GM06990 (cell line): Measurements from ENCODE around the gene PCCA.

Experiments
- DNase-seq: peaks from one replicate; pipeline ENCODE4 v3.0.0-alpha.2; 2011; ENCODE audit not compliant: insufficient read length; ENCODE audit errors: extremely low read depth
- H3K27me3 ChIP-seq: replicated peaks from 2 replicates; pipeline ENCODE4 v1.6.0; 2011; ENCODE audit warnings: low read length; ENCODE audit not compliant: control insufficient read depth, insufficient read depth
- H3K36me3 ChIP-seq: 2 replicates; pipeline ENCODE4 v1.5.1; 2011; ENCODE audit warnings: low read length; ENCODE audit not compliant: control insufficient read depth, insufficient read depth
- H3K4me3 ChIP-seq: replicated peaks from 2 replicates; pipeline ENCODE4 v1.5.1; 2011; ENCODE audit warnings: low read depth, mild to moderate bottlenecking, control low read depth, low read length
- CTCF ChIP-seq: IDR thresholded peaks from 2 replicates; pipeline ENCODE4 v1.5.1; 2011; ENCODE audit warnings: low read length, control low read depth, mild to moderate bottlenecking, inconsistent platforms; ENCODE audit not compliant: insufficient read depth, poor library complexity, severe bottlenecking

PCCA gene

GRCh38 chr13:100519626-100520025 lies 430.7 kb downstream of the PCCA start:
- Histone ChIP-seq H3K27me3 (no peaks in the 10 kb centered on the region), H3K4me3 (no peak overlapping the region), H3K36me3 (no peaks in the 10 kb centered on the region)
- no peak for DNase-seq
- no peak for TF ChIP-seq CTCF

GRCh38 chr13:100520936-100521850 lies 432.3 kb downstream of the PCCA start:
- no peak for TF ChIP-seq CTCF
- no peaks in the 10 kb centered on the region for H3K27me3 ChIP-seq

GRCh38 chr13:100521851-100522617 lies 433.1 kb downstream of the PCCA start:
- H3K4me3 ChIP-seq, result no peak overlapping the region
- DNase-seq, result no peak
- no peaks in the 10 kb centered on the region for H3K36me3 ChIP-seq
- TF ChIP-seq CTCF, result no peak
- H3K27me3 ChIP-seq, result no peaks in the 10 kb centered on the region

More at GRCh38 chr13:100520936-100521850, 432.3 kb downstream of the PCCA start:
- DNase-seq, result no peak
- H3K4me3 ChIP-seq, result no peak overlapping the region
- H3K36me3 ChIP-seq, result no peaks in the 10 kb centered on the region

GRCh38 chr13:100522618-100523309 lies 433.9 kb downstream of the PCCA start:
- DNase-seq, result no peak
- Histone ChIP-seq H3K27me3 (no peaks in the 10 kb centered on the region), H3K36me3 (no peaks in the 10 kb centered on the region), H3K4me3 (no peak overlapping the region)
- TF ChIP-seq CTCF, result no peak

GRCh38 chr13:100523411-100523810 lies 434.5 kb downstream of the PCCA start:
- no peak for TF ChIP-seq CTCF
- H3K36me3 ChIP-seq, result no peaks in the 10 kb centered on the region
- no peaks in the 10 kb centered on the region for H3K27me3 ChIP-seq
- H3K4me3 ChIP-seq, result no peak overlapping the region
- no peak for DNase-seq
